Sigmoid colon (tissue), 7 donors: Measurements from ENCODE around the gene DMRTB1. TPM values are rescaled to one million over a fixed set of nuclear protein-coding genes. Genes with fewer than 3 reads are reported as not detected.

ENCODE experiments used
- DNase-seq: peaks from one replicate; pipeline ENCODE4 v3.0.0-alpha.2; 2019
- H3K27ac ChIP-seq, 4 donors: fragments of 200-600 bp; sonication (generic); one replicate each; pipeline ENCODE4 v1.5.1; 2016 to 2019; ENCODE audit warnings: mild to moderate bottlenecking in 1 of 4
- H3K27me3 ChIP-seq, 3 donors: fragments of 200-600 bp; sonication (generic); one replicate each; pipeline ENCODE4 v1.5.1; 2019; ENCODE audit warnings: mild to moderate bottlenecking in 1 of 3
- H3K36me3 ChIP-seq, 4 donors: fragments of 200-600 bp; sonication (generic); one replicate each; pipeline ENCODE4 v1.5.1; 2016 to 2019
- H3K4me1 ChIP-seq, 4 donors: fragments of 200-600 bp; sonication (generic); one replicate each; pipeline ENCODE4 v1.5.1; 2017 to 2019
- H3K4me3 ChIP-seq, 4 donors: fragments of 200-600 bp; sonication (generic); one replicate each; pipeline ENCODE4 v1.5.1; 2017 to 2019; ENCODE audit warnings: mild to moderate bottlenecking in 2 of 4, moderate library complexity in 1 of 4
- H3K9me3 ChIP-seq, 4 donors: fragments of 200-600 bp in 3 of 4; sonication (generic) in 3 of 4; one replicate each; pipeline versions ENCODE4 v1.5.1 to v1.6.1; 2013 to 2019
- EP300 ChIP-seq, 4 donors: sonication (generic); formaldehyde crosslinking; IDR thresholded peaks; one replicate each; pipeline ENCODE4 v1.6.1; 2017; ENCODE audit warnings: antibody characterized with exemption in 4 of 4
- POLR2A ChIP-seq, 2 donors: fragments of 450-650 bp; IDR thresholded peaks; one replicate each; pipeline ENCODE4 v1.6.1; 2016; ENCODE audit warnings: antibody characterized with exemption in 2 of 2, mild to moderate bottlenecking in 2 of 2, moderate library complexity in 2 of 2
- POLR2AphosphoS5 ChIP-seq, 4 donors: sonication (generic); formaldehyde crosslinking; IDR thresholded peaks; one replicate each; pipeline ENCODE4 v1.6.1; 2017; ENCODE audit warnings: antibody characterized with exemption in 4 of 4
- WGBS, 2 donors: extraction: QIAGEN DNeasy Blood & Tissue Kit; methylation state at CpG; one replicate each; pipeline ENCODE4 v1.1.7; 2013; 5-methylcytosine and 5-hydroxymethylcytosine counted together
- intact Hi-C: fragments of 100-400 bp; cut with DNase I; formaldehyde crosslinking; loops from one replicate; pipeline ENCODE4 v1.15.1; 2023
- polyA plus RNA-seq, 3 donors: library from polyadenylated mRNA; stranded (reverse); fragments of 200-250 nt; gene quantifications; one replicate each; pipeline ENCODE4 v1.2.3, GENCODE V29; 2013
- total RNA-seq, 4 donors: library from RNA; depleted of rRNA; stranded (reverse); fragments of >200 nt; gene quantifications; one replicate each; pipeline ENCODE4 v1.1.0, GENCODE V29; 2016
- TF ChIP-seq, protein P1 (sequence below), 4 experiments: fragments of 450-650 bp in 3 of 4; fragments of 200-600 bp in 1 of 4; IDR thresholded peaks; one replicate each; pipeline ENCODE4 v1.5.1; 2016 to 2019; ENCODE audit warnings: antibody characterized with exemption in 4 of 4, mild to moderate bottlenecking in 3 of 4, moderate library complexity in 2 of 4
- donor health status: healthy with polysubstance abuse.
- donor health status: Bipolar disorder and iron deficiency.
- donor health status: healthy.

DMRTB1 gene
- total and polyA plus RNA-seq, 7 donors = not detected

DNA sequence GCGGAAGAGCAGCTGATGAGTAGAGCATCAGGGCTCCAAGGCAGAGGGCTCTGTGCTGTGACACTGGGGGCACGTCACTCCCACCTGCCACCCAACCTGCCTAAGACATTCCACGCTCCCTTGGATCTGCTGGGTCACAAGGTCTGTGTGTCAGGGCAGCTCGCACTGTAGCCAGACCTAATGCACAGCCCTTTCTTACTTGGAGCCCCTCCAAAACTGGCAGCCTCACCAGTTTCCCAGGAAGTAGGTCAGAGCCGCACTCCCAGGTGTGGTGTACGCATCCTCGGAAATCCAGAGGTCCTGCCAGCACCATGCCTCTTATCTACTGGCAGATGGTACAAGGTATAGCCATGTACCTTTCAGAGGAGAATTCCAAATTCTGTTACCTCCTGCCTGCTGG, 22.3 kb downstream of the DMRTB1 start:
- 78 to 92% methylated on average over 7 of the region's 7 CpGs for WGBS, 2 donors
- no peak for TF ChIP-seq POLR2A (IDR thresholded peaks at IDR 0.05)
- TF ChIP-seq, protein P1, sequence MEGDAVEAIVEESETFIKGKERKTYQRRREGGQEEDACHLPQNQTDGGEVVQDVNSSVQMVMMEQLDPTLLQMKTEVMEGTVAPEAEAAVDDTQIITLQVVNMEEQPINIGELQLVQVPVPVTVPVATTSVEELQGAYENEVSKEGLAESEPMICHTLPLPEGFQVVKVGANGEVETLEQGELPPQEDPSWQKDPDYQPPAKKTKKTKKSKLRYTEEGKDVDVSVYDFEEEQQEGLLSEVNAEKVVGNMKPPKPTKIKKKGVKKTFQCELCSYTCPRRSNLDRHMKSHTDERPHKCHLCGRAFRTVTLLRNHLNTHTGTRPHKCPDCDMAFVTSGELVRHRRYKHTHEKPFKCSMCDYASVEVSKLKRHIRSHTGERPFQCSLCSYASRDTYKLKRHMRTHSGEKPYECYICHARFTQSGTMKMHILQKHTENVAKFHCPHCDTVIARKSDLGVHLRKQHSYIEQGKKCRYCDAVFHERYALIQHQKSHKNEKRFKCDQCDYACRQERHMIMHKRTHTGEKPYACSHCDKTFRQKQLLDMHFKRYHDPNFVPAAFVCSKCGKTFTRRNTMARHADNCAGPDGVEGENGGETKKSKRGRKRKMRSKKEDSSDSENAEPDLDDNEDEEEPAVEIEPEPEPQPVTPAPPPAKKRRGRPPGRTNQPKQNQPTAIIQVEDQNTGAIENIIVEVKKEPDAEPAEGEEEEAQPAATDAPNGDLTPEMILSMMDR (IDR thresholded peaks at IDR 0.05) = no peak
- no peak for TF ChIP-seq POLR2AphosphoS5 (IDR thresholded peaks at IDR 0.05)
- no peak for TF ChIP-seq EP300 (IDR thresholded peaks at IDR 0.05)
- H3K9me3 ChIP-seq = no peaks in the 10 kb centered on the region
- H3K4me1 ChIP-seq = peaks cover 0 to 7% (median 2%) of the 10 kb centered on the region in 4 donors
- H3K36me3 ChIP-seq = no peaks in the 10 kb centered on the region
- intact Hi-C loops = no loop called here
- H3K4me3 ChIP-seq = no peak overlapping the region
- no peak for DNase-seq
- H3K27ac ChIP-seq = no peak overlapping the region
- peaks cover 0 to 14% (median 6%) of the 10 kb centered on the region in 3 donors for H3K27me3 ChIP-seq

DNA sequence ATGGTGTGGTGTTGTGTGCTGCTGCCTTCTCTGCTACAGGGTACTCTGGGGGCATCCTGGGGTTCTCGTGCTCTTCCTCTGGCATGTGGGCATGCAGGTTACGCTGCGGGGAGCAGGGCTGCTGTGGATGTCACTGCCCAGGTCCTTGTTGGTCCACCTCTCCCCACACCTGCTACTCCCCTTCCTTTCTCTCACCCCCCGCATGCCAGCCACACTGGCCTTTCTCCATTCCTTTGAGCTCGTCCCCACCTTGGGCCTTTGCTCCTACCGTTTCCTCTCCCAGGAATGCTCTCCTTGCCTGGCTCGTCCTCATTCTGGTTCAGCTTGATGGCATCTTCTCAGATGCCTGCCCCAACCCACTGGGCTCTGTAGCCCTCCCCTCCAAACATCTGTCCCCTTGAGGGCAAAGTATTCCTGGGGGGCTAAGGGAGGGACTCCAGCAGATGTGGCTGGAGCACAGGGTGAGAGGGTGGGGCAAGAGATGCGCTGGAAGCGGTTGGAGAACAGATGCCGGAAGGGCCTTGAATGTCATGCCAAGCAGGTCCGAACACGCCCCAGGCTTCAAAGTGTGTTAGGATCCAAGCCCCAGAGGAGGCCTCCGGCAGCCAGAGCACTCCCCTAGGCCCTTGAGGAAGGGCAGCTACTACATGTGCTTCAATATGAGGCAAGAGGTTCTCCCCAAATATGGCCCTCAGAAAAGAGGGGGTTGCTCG, 23.4 kb downstream of the DMRTB1 start:
- Histone ChIP-seq H3K36me3 (no peaks in the 10 kb centered on the region), H3K27me3 (peaks cover 0 to 14% (median 6%) of the 10 kb centered on the region in 3 donors), H3K4me3 (no peak overlapping the region), H3K9me3 (no peaks in the 10 kb centered on the region), H3K4me1 (peaks cover 0 to 7% (median 1%) of the 10 kb centered on the region in 4 donors), H3K27ac (no peak overlapping the region)
- intact Hi-C loops = no loop called here
- no peak for DNase-seq
- WGBS, 2 donors = 75 to 88% methylated on average over 14 of the region's 14 CpGs
- no peak for TF ChIP-seq POLR2AphosphoS5 (IDR thresholded peaks at IDR 0.05)
- TF ChIP-seq POLR2A (IDR thresholded peaks at IDR 0.05) = no peak
- no peak for TF ChIP-seq EP300 (IDR thresholded peaks at IDR 0.05)
- TF ChIP-seq, protein P1 (IDR thresholded peaks at IDR 0.05) = no peak

DNA sequence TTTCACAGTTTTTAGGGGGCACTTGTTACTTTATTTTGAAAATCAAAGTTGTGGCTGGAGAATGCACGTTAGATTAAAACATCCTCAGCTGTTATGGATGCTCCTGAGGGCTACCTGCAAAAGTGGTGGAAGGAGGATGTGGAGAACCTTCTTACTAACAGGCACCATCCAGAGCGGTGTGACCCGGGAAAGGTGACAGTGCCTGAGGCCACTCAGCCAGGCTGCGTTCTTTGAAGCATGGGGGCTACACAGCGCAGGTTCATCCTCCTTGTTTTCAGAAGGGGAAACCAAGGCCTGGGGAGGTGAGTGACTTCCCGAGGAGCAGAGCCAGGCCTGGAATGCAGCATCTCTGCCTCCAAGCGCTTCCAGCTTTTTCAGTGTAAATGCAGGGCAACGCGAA, 24.0 kb downstream of the DMRTB1 start:
- intact Hi-C loops = no loop called here
- WGBS, 2 donors = 90 to 91% methylated on average over 9 of the region's 9 CpGs
- H3K36me3 ChIP-seq = no peaks in the 10 kb centered on the region
- TF ChIP-seq POLR2A (IDR thresholded peaks at IDR 0.05) = no peak
- TF ChIP-seq EP300 (IDR thresholded peaks at IDR 0.05) = no peak
- TF ChIP-seq POLR2AphosphoS5 (IDR thresholded peaks at IDR 0.05) = no peak
- TF ChIP-seq, protein P1 (IDR thresholded peaks at IDR 0.05) = no peak
- H3K9me3 ChIP-seq = no peaks in the 10 kb centered on the region
- no peak overlapping the region for H3K27ac ChIP-seq
- peaks cover 0 to 7% (median 0%) of the 10 kb centered on the region in 4 donors for H3K4me1 ChIP-seq
- H3K27me3 ChIP-seq = peaks cover 0 to 14% (median 6%) of the 10 kb centered on the region in 3 donors
- no peak overlapping the region for H3K4me3 ChIP-seq
- no peak for DNase-seq

DNA sequence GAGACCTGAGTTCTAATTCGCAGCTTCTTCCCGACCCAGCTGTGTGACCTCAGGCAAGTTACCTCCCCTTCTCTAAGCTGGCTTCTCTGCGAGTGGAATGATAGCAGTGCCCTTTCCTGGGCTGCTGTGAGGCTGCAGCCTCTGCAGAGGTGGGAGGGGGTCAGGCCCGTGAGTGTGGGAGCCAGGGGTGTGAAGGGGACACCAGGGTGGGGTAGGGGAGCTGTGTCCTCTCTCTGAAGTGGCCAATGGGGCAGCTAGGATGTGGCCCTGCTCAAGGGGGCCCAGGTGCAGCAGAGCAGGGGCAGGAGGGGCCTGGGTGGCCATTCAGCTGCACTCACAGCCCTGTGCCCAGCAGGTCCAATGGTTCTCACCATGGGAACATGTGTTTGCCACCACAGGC, 24.5 kb downstream of the DMRTB1 start:
- Histone ChIP-seq H3K36me3 (no peaks in the 10 kb centered on the region), H3K4me1 (peaks cover 0 to 7% (median 0%) of the 10 kb centered on the region in 4 donors), H3K9me3 (no peaks in the 10 kb centered on the region), H3K27me3 (peaks cover 0 to 14% (median 6%) of the 10 kb centered on the region in 3 donors), H3K4me3 (no peak overlapping the region), H3K27ac (no peak overlapping the region)
- no peak for TF ChIP-seq POLR2A (IDR thresholded peaks at IDR 0.05)
- no peak for TF ChIP-seq POLR2AphosphoS5 (IDR thresholded peaks at IDR 0.05)
- TF ChIP-seq, protein P1 (IDR thresholded peaks at IDR 0.05) = no peak
- no peak for TF ChIP-seq EP300 (IDR thresholded peaks at IDR 0.05)
- intact Hi-C loops = loop anchor here (2.0 kb wide), 1 partner anchor 271 kb away; no protein-coding TSS in a partner anchor
- no peak for DNase-seq
- WGBS, 2 donors = 74 to 86% methylated on average over 4 of the region's 4 CpGs
